ENCODE results near the gene JMJD6. TPM values are rescaled to one million over a fixed set of nuclear protein-coding genes. Genes with fewer than 3 reads are reported as not detected.

JMJD6 gene
- total RNA-seq, 1 donor from 2014 or later = 25.8 TPM

DNA sequence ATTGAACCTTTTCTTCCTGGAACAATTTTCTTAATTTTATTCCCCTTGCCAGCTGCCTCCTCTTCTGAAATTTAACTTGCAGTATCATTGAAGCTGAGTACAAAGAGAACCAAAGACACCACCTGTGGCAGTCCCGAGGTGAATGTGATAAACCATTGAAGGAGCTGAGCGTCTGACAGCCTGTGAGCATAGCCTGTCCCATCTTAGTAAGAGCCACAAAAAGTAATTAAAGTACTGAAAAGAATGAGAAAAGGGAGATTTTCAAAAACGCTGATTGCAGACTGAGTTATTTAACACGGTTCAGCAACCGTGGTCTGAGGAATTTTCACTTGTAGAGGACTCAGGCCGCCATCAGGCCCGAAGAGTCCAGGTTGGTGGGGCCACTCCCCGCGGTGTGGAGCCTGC lies 55.7 kb downstream of the JMJD6 start:
- Histone ChIP-seq H3K4me3 (ENCODE audit: low read depth, low read length) (no peak overlapping the region), H3K36me3 (ENCODE audit: control insufficient read depth, insufficient read depth, low read length) (no peaks in the 10 kb centered on the region), H3K27me3 (ENCODE audit: control insufficient read depth, insufficient read depth, low read length) (no peaks in the 10 kb centered on the region)
- no peak for DNase-seq (ENCODE audit: low read depth)
- no peak for TF ChIP-seq CTCF (IDR thresholded peaks at IDR 0.05; ENCODE audit: insufficient read depth, low read length, poor library complexity, severe bottlenecking)

- H3K27me3 ChIP-seq (ENCODE audit: control insufficient read depth, insufficient read depth, low read length) = no peaks in the 10 kb centered on the region
- DNase-seq (ENCODE audit: low read depth) = no peak
- H3K4me3 ChIP-seq (ENCODE audit: low read depth, low read length) = no peak overlapping the region
- no peaks in the 10 kb centered on the region for H3K36me3 ChIP-seq (ENCODE audit: control insufficient read depth, insufficient read depth, low read length)
- TF ChIP-seq CTCF (IDR thresholded peaks at IDR 0.05; ENCODE audit: insufficient read depth, low read length, poor library complexity, severe bottlenecking) = no peak
Observed at GRCh38 chr17:76670020-76670717, 56.2 kb downstream of the JMJD6 start.

Other genes with a start within 250 kb of the JMJD6 start
- 101 and 111 TPM in 2 replicates for gene RHBDF2, start 225.2 kb downstream of the JMJD6 start, total RNA-seq
- 16.9 and 19.9 TPM in 2 replicates for gene CYGB, start 188.9 kb downstream of the JMJD6 start, total RNA-seq
- not detected in 2 replicates for gene PRCD, start 186.6 kb downstream of the JMJD6 start, total RNA-seq
- gene ST6GALNAC2, start 140.7 kb downstream of the JMJD6 start, total RNA-seq = 9.9 and 13.6 TPM in 2 replicates
- not detected in 2 replicates for gene ST6GALNAC1, start 82.8 kb downstream of the JMJD6 start, total RNA-seq
- 110 and 142 TPM in 2 replicates for gene MXRA7, start 15.6 kb downstream of the JMJD6 start, total RNA-seq
- 32.8 TPM in 2 replicates for gene METTL23, start 233 bp upstream of the JMJD6 start, total RNA-seq
- 185 and 217 TPM in 2 replicates for gene SRSF2, start 10.7 kb upstream of the JMJD6 start, total RNA-seq
- 17.5 and 21.2 TPM in 2 replicates for gene MFSD11, start 11.5 kb upstream of the JMJD6 start, total RNA-seq
- gene MGAT5B, start 141.8 kb upstream of the JMJD6 start, total RNA-seq = 4.8 and 5.1 TPM in 2 replicates